ENCODE data around the gene LIG1. TPM values are rescaled to one million over a fixed set of nuclear protein-coding genes. Genes with fewer than 3 reads are reported as not detected.

The LIG1 gene
- total RNA-seq = 27.3 and 37.5 TPM in 2 replicates

GRCh38 chr19:48169939-48170803, at the start of gene LIG1, which contains the start of gene ZSWIM9:
LIG1 (minus strand) TSS chr19:48170344; CDS start chr19:48165566, 4,778 bp downstream.
ZSWIM9 (plus strand) TSS chr19:48170680; CDS start chr19:48171803, 1,123 bp downstream.
- peak; percentile 77 to 94 for DNase-seq (ENCODE audit: low read depth in 2 of 2)

GRCh38 chr19:48218997-48219396, 48.9 kb upstream of the LIG1 start:
- peak; percentile 30 to 80 for DNase-seq (ENCODE audit: low read depth in 2 of 2)

- DNase-seq (ENCODE audit: low read depth in 2 of 2) = no peak
Observed at GRCh38 chr19:48216933-48217332, 46.8 kb upstream of the LIG1 start.

- DNase-seq (ENCODE audit: low read depth in 2 of 2) = no peak
Observed at GRCh38 chr19:48213959-48214358, 43.8 kb upstream of the LIG1 start.

- DNase-seq (ENCODE audit: low read depth in 2 of 2) = peak in 1 of 2 donors; percentile 50
Observed at GRCh38 chr19:48210005-48210404, 39.9 kb upstream of the LIG1 start.

GRCh38 chr19:48206397-48207093, 36.4 kb upstream of the LIG1 start:
- DNase-seq (ENCODE audit: low read depth in 2 of 2) = no peak

GRCh38 chr19:48203794-48204628, 33.9 kb upstream of the LIG1 start:
- DNase-seq (ENCODE audit: low read depth in 2 of 2) = peak; percentile 89 to 96

GRCh38 chr19:48203222-48203793, 33.2 kb upstream of the LIG1 start:
- DNase-seq (ENCODE audit: low read depth in 2 of 2) = no peak

- DNase-seq (ENCODE audit: low read depth in 2 of 2) = peak; percentile 11 to 47
Observed at GRCh38 chr19:48196933-48197665, 27.0 kb upstream of the LIG1 start.

- DNase-seq (ENCODE audit: low read depth in 2 of 2) = no peak
Observed at GRCh38 chr19:48196321-48196763, 26.2 kb upstream of the LIG1 start.

GRCh38 chr19:48194844-48195830, 25.0 kb upstream of the LIG1 start:
- DNase-seq (ENCODE audit: low read depth in 2 of 2) = no peak

GRCh38 chr19:48194041-48194843, 24.1 kb upstream of the LIG1 start:
- peak in 1 of 2 donors; percentile 32 for DNase-seq (ENCODE audit: low read depth in 2 of 2)

GRCh38 chr19:48192750-48193149, 22.6 kb upstream of the LIG1 start:
- no peak for DNase-seq (ENCODE audit: low read depth in 2 of 2)

- no peak for DNase-seq (ENCODE audit: low read depth in 2 of 2)
Observed at GRCh38 chr19:48190885-48191284, 20.7 kb upstream of the LIG1 start.

GRCh38 chr19:48190288-48190884, 20.2 kb upstream of the LIG1 start:
- DNase-seq (ENCODE audit: low read depth in 2 of 2) = peak in 1 of 2 donors; percentile 32

- DNase-seq (ENCODE audit: low read depth in 2 of 2) = no peak
Observed at GRCh38 chr19:48186541-48186991, 16.4 kb upstream of the LIG1 start.

GRCh38 chr19:48186015-48186414, 15.9 kb upstream of the LIG1 start:
- no peak for DNase-seq (ENCODE audit: low read depth in 2 of 2)

- no peak for DNase-seq (ENCODE audit: low read depth in 2 of 2)
Observed at GRCh38 chr19:48183356-48183755, 13.2 kb upstream of the LIG1 start.

Measured in dermis microvascular lymphatic vessel endothelial cell (primary cell).